Activated naive CD4-positive, alpha-beta T cell treated with anti-CD3 and anti-CD28 coated beads, Interleukin-2, amount 10 ng/mL, durations not matched to agents 7 days and 5 days (primary cell): ENCODE data around the gene NFRKB.
"Not testable (repeated sequence)": the region's sequence is repeated elsewhere in the genome, so short reads cannot be mapped to it uniquely, and the experiment has no call there.

Experiments used
- CTCF ChIA-PET: fragments of 350-600 bp; sonication (Branson Sonifier 250); formaldehyde crosslinking; loops from one replicate; lab custom pipeline; 2021; ENCODE audit warnings: antibody characterized with exemption; lab: Charles Lee
- DNase-seq: peaks from one replicate; pipeline ENCODE4 v3.0.0-alpha.2; 2020
- H3K27ac Mint-ChIP-seq: one replicate; pipeline ENCODE4 v1.8.0; 2021; ENCODE audit warnings: mild to moderate bottlenecking, moderate library complexity, mixed read lengths
- H3K27me3 Mint-ChIP-seq: one replicate; pipeline ENCODE4 v1.8.0; 2021; ENCODE audit warnings: mild to moderate bottlenecking, mixed read lengths
- H3K36me3 Mint-ChIP-seq: one replicate; pipeline ENCODE4 v1.8.0; 2021; ENCODE audit warnings: mixed read lengths
- H3K4me1 Mint-ChIP-seq: one replicate; pipeline ENCODE4 v1.8.0; 2021; ENCODE audit warnings: mixed read lengths
- H3K4me3 Mint-ChIP-seq: one replicate; pipeline ENCODE4 v1.8.0; 2021; ENCODE audit warnings: mild to moderate bottlenecking, moderate library complexity, mixed read lengths
- H3K9me3 Mint-ChIP-seq: one replicate; pipeline ENCODE4 v1.8.0; 2021; ENCODE audit warnings: mixed read lengths

NFRKB gene

DNA sequence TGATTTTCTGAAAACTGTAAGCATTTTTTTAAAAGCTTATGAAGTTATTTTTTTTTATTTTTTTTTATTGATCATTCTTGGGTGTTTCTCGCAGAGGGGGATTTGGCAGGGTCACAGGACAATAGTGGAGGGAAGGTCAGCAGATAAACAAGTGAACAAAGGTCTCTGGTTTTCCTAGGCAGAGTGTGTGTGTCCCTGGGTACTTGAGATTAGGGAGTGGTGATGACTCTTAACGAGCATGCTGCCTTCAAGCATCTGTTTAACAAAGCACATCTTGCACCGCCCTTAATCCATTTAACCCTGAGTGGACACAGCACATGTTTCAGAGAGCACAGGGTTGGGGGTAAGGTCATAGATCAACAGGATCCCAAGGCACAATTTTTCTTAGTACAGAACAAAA is 48.0 kb downstream of the NFRKB start:
- H3K4me3 Mint-ChIP-seq, H3K9me3 Mint-ChIP-seq, DNase-seq, CTCF ChIA-PET, H3K27ac Mint-ChIP-seq, H3K27me3 Mint-ChIP-seq: not testable (repeated sequence)
- H3K36me3 Mint-ChIP-seq = peaks cover 23% of the 10 kb centered on the region
- peaks cover 38% of the 10 kb centered on the region for H3K4me1 Mint-ChIP-seq

GRCh38 chr11:129846508-129847335 is 48.7 kb downstream of the NFRKB start:
- Mint-ChIP-seq H3K36me3 (peaks cover 25% of the 10 kb centered on the region), H3K27ac (peak overlapping the region; percentile 62), H3K4me1 (peaks cover 38% of the 10 kb centered on the region), H3K27me3 (no peaks in the 10 kb centered on the region), H3K9me3 (peaks cover 9% of the 10 kb centered on the region), H3K4me3 (no peak overlapping the region)
- CTCF ChIA-PET = interaction anchor here (0.7 kb wide), 1 partner anchor 39 kb away, joined by 3 read pairs; no protein-coding TSS in a partner anchor
- DNase-seq = no peak
